Heart left ventricle (tissue), 16 donors: ENCODE results near the gene IL1B. TPM values are rescaled to one million over a fixed set of nuclear protein-coding genes. Genes with fewer than 3 reads are reported as not detected.

Experiments used
- ATAC-seq, 4 donors: fragments of 200-7000 bp; cut with Tn5 transposase; one replicate each; pipeline ENCODE4 v1.9.1; 2020 to 2022; ENCODE audit warnings: moderate library complexity in 4 of 4, mild to moderate bottlenecking in 3 of 4, moderate number of reproducible peaks in 1 of 4
- DNase-seq, 5 donors: peaks; one replicate each; pipeline ENCODE4 v3.0.0-alpha.2; 2020
- H3K27ac ChIP-seq, 12 donors: fragments of 200-600 bp; sonication (generic) in 4 of 12; one replicate each; pipeline versions ENCODE4 v1.5.0 to v1.8.0; 2016 to 2022; ENCODE audit warnings: mild to moderate bottlenecking in 2 of 12
- H3K27me3 ChIP-seq, 9 donors: fragments of 200-600 bp; sonication (generic) in 2 of 9; one replicate each; pipeline versions ENCODE4 v1.5.1 to v1.8.0; 2016 to 2022; ENCODE audit warnings: mild to moderate bottlenecking in 3 of 9
- H3K36me3 ChIP-seq, 9 donors: fragments of 200-600 bp; sonication (generic) in 2 of 9; one replicate each; pipeline versions ENCODE4 v1.5.0 to v1.8.0; 2018 to 2022; ENCODE audit warnings: mild to moderate bottlenecking in 2 of 9
- H3K4me1 ChIP-seq, 12 donors: fragments of 200-600 bp; sonication (generic) in 4 of 12; one replicate each; pipeline versions ENCODE4 v1.5.0 to v1.8.0; 2016 to 2022; ENCODE audit warnings: mild to moderate bottlenecking in 3 of 12
- H3K4me3 ChIP-seq, 12 donors: fragments of 200-600 bp; sonication (generic) in 4 of 12; one replicate each; pipeline versions ENCODE4 v1.5.0 to v1.8.0; 2017 to 2022; ENCODE audit warnings: mild to moderate bottlenecking in 9 of 12, moderate library complexity in 4 of 12
- H3K9me3 ChIP-seq, 12 donors: fragments of 200-600 bp; sonication (generic) in 4 of 12; one replicate each; pipeline versions ENCODE4 v1.5.0 to v1.8.0; 2016 to 2022; ENCODE audit warnings: mild to moderate bottlenecking in 1 of 12
- POLR2A ChIP-seq, 2 donors: fragments of 450-650 bp; IDR thresholded peaks; one replicate each; pipeline ENCODE4 v1.6.1; 2017; ENCODE audit warnings: antibody characterized with exemption in 2 of 2, mild to moderate bottlenecking in 2 of 2, moderate library complexity in 2 of 2
- WGBS, 4 donors: extraction: QIAGEN DNeasy Blood & Tissue Kit in 2 of 4; methylation state at CpG; one replicate each; pipeline versions ENCODE4 v1.1.5 to v1.1.7; 2013 to 2018; 5-methylcytosine and 5-hydroxymethylcytosine counted together
- intact Hi-C, 10 donors: fragments of 100-400 bp; cut with DNase I; formaldehyde crosslinking; loops; one replicate each; pipeline versions ENCODE4 v1.11.1 to v1.14.2; 2022
- polyA plus RNA-seq, 2 donors: library from polyadenylated mRNA; stranded (reverse); fragments of 200-250 nt; gene quantifications; one replicate each; pipeline ENCODE4 v1.2.3, GENCODE V29; 2013
- total RNA-seq, 9 donors: library from RNA; depleted of rRNA in 2 of 9; stranded (reverse); fragments of >200 nt in 2 of 9; fragmentation: NEBNext Ultra II Directional in 3 of 9; extraction: Animal tissue kit (Norgen Biotek cat#: 25700) in 3 of 9; gene quantifications; one replicate each; pipeline versions ENCODE4 v1.1.0 to v1.2.4, GENCODE V29; 2016 to 2023
- TF ChIP-seq, protein P1 (sequence below), 12 donors: fragments of 200-600 bp; sonication (generic) in 4 of 12; IDR thresholded peaks; one replicate each; pipeline versions ENCODE4 v1.5.0 to v1.8.0; 2018 to 2022; ENCODE audit warnings: antibody characterized with exemption in 12 of 12, mild to moderate bottlenecking in 5 of 12
- donor health status: ischemic (EF 13 %, LVEDD 7.1; RV severe dilation, severe dysfunction).
- donor health status: healthy with polysubstance abuse.
- donor health status: DM: no; HTN: yes; CAD: no.
- donor health status: DM: no; HTN: no; CAD: no.
- donor health status: ischemic (EF 25% LVEDD 6.9; RV normal size, moderate dysfunction).
- donor health status: ischemic (EF 25% LVEDD 5.7; RV mildly dilated, moderate dysfunction).
- donor health status: healthy.
- donor health status: DM: yes; HTN: yes; CAD: no.
- donor health status: ischemic (EF 35%, LVEDD 5.7; RV mildly dilated, moderate dysfunction).
- donor health status: nonischemic (EF 11% LVEDD 7.7; RV severe dilation, severe dysfunction).
- donor health status: DM: yes; HTN: yes; CAD: no.
- donor health status: PGD.
- donor health status: ischemic (EF 29% LVEDD 5.4; RV normal size, mild dysfunction).
- donor health status: nonischemic (EF 23%, LVEDD 6.1; RV moderate dilation, normal function).

Gene IL1B
- total and polyA plus RNA-seq, 11 donors, result 0.27 to 12.3 (median 1.1) TPM; not detected in 4

DNA sequence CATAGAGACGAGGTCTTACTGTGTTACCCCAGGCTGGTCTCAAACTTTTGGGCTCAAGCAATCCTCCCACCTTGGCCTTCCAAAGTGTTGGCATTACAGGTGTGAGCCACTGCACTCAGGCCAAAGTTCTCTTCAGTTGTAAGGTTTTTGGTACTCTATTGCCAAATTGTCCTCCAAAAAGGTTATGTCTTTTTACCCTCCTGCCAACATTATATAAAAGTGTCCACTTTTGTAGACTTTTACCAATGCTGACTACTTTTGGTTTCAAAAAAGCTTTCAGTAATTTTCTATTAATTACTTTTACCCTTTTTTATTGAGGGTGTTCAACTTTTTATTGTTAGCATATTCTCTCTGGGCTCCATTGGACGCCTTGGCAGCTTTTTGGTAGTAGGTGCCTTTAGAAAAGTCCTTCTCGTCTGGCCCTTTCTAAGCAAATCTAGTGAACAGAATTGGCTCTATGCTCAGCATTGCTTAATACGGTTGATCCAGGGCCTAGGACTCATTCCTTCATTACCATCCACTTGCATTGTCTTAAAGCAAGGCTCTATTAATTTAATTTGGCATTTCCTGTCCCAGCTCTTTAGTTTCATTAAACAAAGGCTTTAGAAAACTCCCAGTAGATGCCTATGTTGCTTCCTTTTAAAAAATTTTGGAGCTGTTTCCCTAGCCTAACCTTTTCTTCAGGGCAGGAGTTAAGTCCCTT is 35.5 kb downstream of the IL1B start:
- Histone ChIP-seq H3K27ac (no peak overlapping the region), H3K4me3 (no peak overlapping the region), H3K36me3 (no peaks in the 10 kb centered on the region), H3K27me3 (no peaks in the 10 kb centered on the region), H3K4me1 (peaks cover 0 to 6% (median 0%) of the 10 kb centered on the region in 12 donors), H3K9me3 (peaks cover 0 to 7% (median 0%) of the 10 kb centered on the region in 12 donors)
- ATAC-seq (no peak), DNase-seq (no peak)
- intact Hi-C loops, result no loop called here
- 80 to 88% (median 84%) methylated on average over 4 of the region's 4 CpGs for whole genome bisulfite sequencing, 4 donors
- TF ChIP-seq, protein P1, sequence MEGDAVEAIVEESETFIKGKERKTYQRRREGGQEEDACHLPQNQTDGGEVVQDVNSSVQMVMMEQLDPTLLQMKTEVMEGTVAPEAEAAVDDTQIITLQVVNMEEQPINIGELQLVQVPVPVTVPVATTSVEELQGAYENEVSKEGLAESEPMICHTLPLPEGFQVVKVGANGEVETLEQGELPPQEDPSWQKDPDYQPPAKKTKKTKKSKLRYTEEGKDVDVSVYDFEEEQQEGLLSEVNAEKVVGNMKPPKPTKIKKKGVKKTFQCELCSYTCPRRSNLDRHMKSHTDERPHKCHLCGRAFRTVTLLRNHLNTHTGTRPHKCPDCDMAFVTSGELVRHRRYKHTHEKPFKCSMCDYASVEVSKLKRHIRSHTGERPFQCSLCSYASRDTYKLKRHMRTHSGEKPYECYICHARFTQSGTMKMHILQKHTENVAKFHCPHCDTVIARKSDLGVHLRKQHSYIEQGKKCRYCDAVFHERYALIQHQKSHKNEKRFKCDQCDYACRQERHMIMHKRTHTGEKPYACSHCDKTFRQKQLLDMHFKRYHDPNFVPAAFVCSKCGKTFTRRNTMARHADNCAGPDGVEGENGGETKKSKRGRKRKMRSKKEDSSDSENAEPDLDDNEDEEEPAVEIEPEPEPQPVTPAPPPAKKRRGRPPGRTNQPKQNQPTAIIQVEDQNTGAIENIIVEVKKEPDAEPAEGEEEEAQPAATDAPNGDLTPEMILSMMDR (IDR thresholded peaks at IDR 0.05), result no peak
- TF ChIP-seq POLR2A (IDR thresholded peaks at IDR 0.05), result no peak

DNA sequence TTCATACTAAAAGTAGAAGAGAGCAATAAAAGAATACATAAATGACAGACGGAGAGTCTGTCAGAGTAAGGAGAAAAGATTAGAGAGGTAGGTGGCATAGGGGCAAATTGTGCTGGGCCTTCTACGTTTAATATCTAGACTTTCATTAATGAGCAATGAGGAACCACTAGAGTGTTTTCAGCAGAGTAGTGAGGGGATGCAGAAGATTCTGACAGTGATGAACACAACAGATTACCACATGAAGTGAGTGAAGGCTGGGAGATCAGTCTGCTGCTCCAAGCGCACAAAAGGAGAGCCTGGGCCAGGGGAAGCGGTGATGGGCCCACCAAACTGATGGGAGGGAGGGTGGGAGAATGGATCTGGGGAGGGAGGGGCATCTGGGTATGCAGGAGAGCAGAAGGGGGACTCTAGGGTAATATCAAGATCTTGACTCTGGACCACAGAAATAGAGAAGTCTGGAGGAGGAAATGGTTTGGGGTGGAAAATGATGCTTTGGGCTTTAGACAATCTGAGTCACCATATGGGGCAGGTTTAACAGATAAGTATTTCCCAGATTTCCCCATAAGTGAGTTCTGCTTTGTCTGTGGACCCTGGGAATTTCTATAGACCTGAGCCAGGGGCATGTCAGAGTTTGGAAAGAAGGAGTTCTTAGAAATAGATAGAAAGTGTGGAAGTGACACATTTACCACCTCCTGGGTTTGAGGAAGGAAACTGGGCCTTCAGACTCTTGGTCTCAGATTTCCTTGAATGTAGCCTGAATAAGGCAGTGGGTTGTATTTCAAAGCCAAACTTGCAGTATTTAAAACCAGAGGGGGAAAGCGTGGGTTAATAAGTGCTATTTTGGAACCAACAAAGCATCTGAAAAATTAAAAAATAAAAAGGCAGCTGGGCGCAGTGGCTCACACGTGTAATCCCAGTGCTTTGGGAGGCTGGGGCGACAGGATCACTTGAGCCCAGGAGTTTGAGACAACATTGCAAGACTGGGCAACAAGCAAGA is 37.3 kb downstream of the IL1B start:
- no peaks in the 10 kb centered on the region for H3K36me3 ChIP-seq
- intact Hi-C loops, result no loop called here
- WGBS, 4 donors, result 81 to 90% (median 85%) methylated on average over 8 of the region's 8 CpGs

DNA sequence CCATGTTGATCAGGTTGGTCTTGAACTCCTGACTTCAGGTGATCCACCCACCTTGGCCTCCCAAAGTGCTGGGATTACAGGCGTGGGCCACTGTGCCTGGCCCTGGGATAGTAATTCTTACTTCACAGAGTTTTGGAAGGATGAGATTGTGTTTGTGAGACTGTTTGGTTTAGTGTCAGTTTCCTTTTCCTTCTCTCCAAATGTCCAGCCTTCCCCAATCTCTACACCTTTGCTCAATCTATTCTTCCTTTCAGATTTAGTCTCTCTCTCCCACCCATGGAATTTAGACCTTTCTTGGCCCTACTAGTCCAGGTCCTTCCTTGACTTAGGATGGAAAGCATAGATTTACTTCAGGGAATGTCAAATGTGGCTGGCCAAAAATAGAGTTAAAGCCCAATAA is 40.1 kb downstream of the IL1B start:
- no peak for ATAC-seq
- Histone ChIP-seq H3K4me3 (no peak overlapping the region), H3K4me1 (peaks cover 0 to 27% (median 0%) of the 10 kb centered on the region in 12 donors), H3K9me3 (peaks cover 0 to 7% (median 0%) of the 10 kb centered on the region in 12 donors), H3K27ac (no peak overlapping the region), H3K36me3 (no peaks in the 10 kb centered on the region), H3K27me3 (no peaks in the 10 kb centered on the region)
- intact Hi-C loops, result no loop called here
- DNase-seq, result no peak
- no peak for TF ChIP-seq POLR2A (IDR thresholded peaks at IDR 0.05)
- TF ChIP-seq, protein P1 (IDR thresholded peaks at IDR 0.05), result no peak
- WGBS, 4 donors, result 0% methylated on average over 1 of the region's 1 CpG

More for the DNA sequence above, 37.3 kb downstream of the IL1B start:
- no peak overlapping the region for H3K27ac ChIP-seq
- H3K4me1 ChIP-seq, result peaks cover 0 to 14% (median 0%) of the 10 kb centered on the region in 12 donors
- no peak for TF ChIP-seq POLR2A (IDR thresholded peaks at IDR 0.05)
- DNase-seq, result no peak
- peaks cover 0 to 7% (median 0%) of the 10 kb centered on the region in 12 donors for H3K9me3 ChIP-seq
- H3K4me3 ChIP-seq, result no peak overlapping the region
- no peaks in the 10 kb centered on the region for H3K27me3 ChIP-seq
- ATAC-seq, result no peak

DNA sequence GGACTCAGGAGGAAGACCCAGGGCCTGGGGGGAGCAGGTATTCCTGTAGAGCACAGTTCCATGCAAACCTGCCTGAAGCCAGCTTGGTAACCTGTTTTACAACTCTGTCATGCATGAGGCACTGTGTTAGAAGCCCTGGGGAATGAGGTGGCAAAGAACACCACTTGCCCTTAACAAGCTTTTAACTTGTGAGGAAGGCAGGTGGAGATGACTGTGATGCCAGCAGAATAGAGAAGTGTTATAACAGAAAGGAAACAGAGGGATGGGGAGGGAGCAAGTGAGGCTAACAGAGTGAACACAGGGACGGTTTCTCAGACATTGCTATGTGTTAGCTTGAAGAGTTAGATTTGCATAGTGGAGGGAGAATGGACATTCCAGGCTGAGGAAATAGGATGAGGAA is 40.8 kb downstream of the IL1B start:
- intact Hi-C loops, result no loop called here
- H3K4me3 ChIP-seq, result no peak overlapping the region
- H3K27me3 ChIP-seq, result no peaks in the 10 kb centered on the region
- no peak overlapping the region for H3K27ac ChIP-seq
- ATAC-seq (no peak), DNase-seq (no peak)
- no peaks in the 10 kb centered on the region for H3K36me3 ChIP-seq
- WGBS, 4 donors, result 83 to 98% (median 89%) methylated on average over 1 of the region's 1 CpG
- TF ChIP-seq, protein P1 (IDR thresholded peaks at IDR 0.05), result no peak
- TF ChIP-seq POLR2A (IDR thresholded peaks at IDR 0.05), result no peak
- peaks cover 0 to 27% (median 0%) of the 10 kb centered on the region in 12 donors for H3K4me1 ChIP-seq
- H3K9me3 ChIP-seq, result peaks cover 0 to 7% (median 0%) of the 10 kb centered on the region in 12 donors
